Activated CD4-positive, alpha-beta T cell treated with anti-CD3 and anti-CD28 coated beads for 24 hours (primary cell): ENCODE data around the gene CLGN.

Experiments used
- DNase-seq, 2 donors: peaks; one replicate each; pipeline ENCODE4 v3.0.0-alpha.2; 2020; ENCODE audit warnings: low read depth in 2 of 2

Gene CLGN

DNA sequence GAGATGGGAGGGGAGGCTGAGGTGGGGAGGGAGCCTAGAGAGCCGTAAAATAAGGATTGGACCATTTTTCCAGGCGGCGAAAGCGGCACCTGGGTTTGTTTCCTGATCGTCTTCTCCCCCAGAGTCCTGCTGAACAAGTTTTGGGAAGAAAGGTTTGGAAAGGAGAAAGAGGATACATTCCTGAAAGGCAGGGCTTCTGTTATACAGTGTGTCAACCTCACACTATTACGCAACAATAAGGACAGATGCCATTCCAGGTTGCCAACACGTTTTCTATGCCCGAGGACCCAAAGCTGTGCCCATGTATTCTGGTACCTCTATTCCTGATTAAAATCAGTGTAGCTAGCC lies 53.3 kb downstream of the CLGN start:
- DNase-seq, result no peak

DNA sequence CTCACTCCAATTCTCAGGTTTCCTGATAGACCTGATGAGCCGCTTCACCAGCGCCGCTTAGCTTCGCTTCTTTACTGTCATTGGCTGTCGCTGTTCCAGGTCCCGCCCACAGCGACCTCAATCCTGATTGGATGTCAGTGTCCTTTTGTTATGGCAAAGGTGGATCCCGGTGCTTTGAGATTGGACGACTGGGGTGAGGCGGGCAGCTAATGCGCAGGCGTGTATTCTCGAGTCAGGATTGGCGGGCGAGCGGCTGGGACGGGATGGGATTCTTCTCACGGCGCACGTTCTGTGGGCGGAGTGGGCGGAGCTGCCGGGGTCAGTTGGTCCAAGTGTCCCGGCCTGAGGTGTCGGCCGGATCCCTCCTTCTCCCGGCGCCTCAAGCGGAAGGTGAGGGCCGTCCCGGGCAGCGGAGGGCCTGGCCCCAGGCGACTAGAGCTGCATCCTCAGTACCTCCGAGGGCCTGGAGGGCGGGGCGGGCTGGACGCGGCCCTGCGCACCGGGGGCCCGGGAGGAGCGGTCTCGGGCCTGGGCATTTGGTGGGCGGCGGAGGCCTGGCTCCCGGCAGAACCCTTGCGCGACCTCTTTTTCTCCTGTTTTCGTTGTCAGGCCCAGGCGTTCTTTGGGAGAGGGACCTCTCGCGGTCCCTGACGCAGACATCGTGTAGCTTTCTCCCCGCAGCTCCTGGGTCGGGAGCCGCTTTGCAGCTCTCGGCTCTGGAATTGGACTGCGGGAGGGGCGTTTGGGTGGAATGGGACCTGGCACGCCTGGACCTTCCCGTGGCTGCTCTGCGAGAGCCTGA lies 53.9 kb downstream of the CLGN start, which contains the start of gene SCOC:
Gene SCOC (plus strand): TSS at position 319 of the 802 bp plus-strand sequence. CDS start 5,525 bp downstream, outside the sequence.
- DNase-seq, result peak; percentile 92 to 95

DNA sequence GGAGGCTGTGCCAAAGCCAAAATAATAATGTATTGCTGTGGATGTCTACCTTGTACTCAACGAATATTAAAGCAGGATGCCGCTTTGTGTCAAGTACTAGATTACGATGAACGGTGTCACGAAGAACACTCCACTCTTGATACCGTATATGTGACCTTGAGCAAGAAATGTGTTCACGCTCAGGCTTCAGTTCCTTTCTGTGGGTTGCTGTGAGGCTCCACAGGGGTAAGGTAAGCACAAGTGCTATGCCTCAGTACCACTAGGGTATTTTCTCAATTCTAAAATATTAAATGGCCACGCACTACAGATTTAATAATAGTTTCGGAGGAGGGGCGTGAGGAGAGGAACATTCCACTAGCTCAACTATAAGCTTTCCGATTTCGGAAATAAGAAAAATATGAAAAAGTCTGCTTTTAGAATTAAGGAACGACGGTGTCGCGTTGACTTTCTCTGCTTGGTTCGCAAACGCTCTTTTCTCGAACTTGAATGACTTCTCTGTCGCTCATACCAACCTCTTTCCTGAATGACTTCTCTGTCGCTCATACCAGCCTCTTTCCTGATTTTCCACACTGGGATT lies 54.6 kb downstream of the CLGN start:
- DNase-seq, result peak; percentile 5

DNA sequence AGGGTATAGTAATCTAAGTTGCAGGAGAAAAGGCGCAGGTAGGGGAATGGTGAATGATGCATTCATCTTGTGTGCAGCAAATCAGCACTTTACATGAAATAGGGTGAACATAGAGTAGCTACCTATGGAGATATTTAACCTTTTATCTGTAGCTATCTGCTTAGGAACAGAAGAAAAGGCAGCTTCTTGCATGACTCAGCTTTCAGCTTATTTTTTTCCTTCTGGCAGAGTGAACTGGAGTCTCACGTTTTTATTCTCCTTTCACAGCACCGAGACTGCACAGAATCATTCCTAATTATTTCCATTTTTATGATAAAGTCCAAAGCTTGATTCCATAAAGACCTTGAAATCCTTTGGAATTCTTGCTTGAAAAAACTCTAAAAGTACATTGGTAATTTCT lies 58.8 kb downstream of the CLGN start:
- no peak for DNase-seq

DNA sequence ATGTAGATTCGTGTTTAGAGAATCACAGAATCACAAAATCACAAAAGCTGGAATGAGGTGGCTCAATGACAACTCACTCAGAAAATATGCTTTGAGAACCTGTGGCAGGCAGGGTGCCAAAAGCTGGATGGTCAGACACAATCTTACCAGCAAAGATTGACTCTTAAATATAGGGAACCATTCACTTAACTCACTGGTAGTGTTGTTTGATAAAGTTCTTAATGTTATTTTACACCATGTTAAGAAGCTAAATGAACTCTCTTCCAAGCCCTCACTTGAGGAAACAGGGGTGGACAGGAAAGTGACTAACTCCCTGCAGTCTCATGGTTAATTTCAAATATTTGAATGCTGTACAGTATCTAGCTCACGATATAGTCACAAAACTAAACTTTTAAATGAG lies 59.7 kb downstream of the CLGN start:
- no peak for DNase-seq

DNA sequence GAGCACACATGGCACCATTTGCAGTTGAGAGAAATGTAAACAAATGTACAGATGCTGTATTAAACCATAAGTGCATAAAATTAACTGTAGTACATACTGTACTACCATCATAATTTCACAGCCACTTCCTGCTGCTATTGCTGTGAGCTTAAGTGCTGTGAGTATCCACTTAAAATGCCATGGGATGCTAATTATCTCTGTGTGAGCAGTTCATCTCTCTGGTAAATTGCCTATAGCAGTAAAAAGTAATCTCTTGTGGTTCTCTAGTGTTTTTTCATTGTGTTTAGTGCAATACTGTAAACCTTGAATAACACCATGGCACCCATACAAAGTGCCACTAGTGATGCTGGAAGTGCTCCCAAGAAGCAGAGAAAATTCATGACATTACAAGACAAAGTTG lies 63.9 kb downstream of the CLGN start:
- no peak for DNase-seq

DNA sequence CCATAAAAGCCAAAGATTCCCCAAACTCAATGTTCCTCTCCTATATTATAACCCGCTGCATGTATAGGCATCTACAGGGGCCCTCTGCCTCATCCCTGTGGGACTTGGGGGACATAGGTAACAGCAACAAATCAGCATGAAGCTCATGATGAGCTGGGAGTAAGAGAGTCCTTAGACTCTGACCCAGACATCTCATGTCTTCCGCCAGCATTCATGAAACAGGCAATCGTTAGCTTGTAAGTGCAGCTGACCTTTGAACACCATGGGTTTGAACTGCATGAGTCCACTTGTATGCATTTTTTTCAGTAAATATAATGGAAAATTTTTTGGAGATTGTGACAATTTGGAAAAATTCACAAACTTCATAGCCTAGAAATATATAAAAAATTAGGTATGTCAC lies 64.4 kb downstream of the CLGN start:
- DNase-seq, result no peak

DNA sequence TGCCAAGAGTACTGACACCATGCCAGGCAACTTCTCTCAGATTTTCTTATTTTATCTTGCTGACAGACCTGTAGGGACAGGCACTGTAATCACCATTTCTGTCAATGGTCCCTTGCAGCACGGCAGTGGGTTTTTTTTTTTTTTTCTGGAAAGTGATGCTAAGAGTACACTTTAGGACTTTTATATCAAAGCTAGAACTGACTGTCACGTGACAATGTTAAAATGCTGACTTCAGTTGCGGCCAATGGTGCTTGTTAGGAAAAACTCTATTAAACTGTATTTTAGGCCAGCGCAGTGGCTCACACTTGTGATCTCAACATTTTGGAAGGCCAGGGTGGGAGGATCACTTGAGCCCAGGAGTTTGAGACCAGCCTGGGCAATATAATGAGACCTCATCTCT lies 66.3 kb downstream of the CLGN start:
- no peak for DNase-seq

DNA sequence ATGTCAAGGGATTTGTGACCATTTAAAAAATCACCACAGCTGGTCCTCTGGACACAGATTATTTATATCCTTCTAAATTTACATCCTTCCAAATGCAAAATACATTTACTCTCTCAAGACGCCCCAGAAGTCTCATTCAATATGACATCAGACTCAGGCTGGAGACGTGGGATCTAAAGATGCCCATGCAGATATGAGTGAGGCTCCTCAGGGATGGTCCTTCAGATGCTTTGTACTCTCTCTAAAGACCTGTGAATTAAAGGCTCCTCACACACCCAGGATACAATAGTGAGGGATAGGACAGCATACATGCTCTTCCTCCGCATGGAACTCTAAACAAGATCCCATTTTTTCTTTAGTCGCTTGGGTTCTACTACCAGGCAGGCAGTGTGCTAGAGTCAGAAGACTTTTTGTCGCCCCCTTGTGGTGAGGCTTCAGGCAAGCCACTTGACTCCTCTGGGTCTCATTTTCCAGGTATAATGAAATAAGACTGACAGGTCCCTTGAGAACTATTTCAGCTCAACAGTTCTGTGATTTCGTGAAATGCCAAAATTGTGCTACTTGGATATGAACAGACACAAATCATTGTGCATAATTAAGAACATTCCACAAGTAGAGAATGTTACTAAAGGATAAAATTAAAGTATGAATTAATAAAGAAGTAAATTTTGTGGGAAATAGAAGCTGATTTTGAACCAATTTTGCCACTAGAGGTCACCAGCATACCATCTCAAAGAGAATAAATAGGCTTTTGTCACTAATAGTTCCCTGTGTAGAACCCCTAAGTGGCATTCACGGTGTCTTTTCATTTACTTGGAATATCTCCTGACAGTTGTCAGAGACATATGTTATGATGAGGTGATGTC lies 67.7 kb downstream of the CLGN start:
- peak; percentile 61 to 82 for DNase-seq

DNA sequence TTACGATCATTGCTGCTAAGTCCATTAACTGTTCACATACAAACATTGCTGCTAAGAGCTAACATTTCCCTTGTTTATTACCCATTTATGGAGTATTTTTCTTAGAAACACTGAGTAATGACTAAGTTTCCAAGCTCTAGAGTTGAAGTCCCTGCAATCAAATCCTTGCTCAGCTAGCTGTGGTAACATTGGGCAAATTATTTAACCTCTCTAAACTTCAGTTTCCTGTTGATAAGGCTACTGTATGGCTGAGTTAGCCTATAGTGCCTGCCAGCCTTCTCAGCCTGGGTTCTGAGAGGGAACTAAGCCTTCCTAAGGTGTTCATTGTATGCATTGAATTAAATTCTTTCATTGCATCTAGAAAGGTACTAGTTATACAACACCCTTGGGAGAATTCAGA lies 69.2 kb downstream of the CLGN start:
- no peak for DNase-seq

DNA sequence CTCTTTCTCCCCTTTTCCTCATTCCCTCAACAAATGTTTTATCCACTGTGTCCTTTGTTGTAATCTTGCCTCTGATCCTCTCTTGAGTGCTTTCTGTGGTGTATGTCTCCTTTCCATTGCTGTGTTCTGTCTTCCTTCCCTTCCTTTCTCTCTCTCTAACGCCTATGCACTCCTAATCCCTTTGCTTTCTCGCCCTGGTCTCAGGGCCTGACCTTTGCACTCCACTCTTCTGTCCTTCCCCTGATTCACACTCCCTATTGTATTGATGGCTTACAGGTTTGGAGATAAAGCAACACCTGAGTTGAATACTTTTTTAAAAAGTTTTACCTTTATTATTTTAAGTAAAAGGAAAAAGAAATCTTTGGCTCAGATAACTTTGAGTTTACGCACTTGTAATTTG lies 69.6 kb downstream of the CLGN start:
- DNase-seq, result no peak

DNA sequence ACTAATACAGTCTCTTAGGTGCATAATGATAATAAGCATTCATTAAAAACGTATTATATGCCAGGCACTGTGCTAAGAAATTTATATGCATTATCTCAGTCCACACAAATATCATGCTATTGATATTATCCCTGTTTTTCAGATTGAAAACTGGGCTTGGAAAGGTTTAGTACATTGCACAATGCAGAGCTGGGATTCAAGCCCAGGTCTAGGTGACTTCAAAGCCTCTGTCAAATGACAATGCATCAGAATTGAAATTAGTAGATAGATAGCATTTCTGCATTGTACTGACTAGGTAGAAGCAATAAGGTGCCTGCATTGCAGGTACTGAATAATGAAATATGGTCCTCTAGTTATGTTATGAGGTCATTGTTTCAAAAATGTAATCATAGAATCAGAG lies 72.2 kb downstream of the CLGN start:
- no peak for DNase-seq

DNA sequence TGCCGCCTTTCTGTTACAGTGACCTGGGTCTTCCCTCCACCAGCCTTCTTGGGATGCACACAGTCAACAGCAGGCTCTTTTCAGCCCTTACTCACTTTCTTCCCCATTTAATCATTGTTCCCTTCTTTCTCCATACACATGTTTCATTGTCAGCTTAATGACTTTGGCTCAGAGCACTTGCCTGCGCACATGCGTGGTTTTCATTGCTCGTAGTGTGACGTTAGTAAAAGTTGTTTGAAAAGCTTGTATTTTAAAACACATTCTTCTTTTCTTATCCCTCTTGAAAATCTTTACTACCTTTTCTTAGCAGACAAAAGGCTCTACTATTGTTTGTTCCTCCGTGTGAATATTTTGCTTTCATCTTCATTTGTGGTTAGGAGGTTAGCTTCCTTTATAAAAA lies 73.7 kb downstream of the CLGN start:
- DNase-seq, result no peak

DNA sequence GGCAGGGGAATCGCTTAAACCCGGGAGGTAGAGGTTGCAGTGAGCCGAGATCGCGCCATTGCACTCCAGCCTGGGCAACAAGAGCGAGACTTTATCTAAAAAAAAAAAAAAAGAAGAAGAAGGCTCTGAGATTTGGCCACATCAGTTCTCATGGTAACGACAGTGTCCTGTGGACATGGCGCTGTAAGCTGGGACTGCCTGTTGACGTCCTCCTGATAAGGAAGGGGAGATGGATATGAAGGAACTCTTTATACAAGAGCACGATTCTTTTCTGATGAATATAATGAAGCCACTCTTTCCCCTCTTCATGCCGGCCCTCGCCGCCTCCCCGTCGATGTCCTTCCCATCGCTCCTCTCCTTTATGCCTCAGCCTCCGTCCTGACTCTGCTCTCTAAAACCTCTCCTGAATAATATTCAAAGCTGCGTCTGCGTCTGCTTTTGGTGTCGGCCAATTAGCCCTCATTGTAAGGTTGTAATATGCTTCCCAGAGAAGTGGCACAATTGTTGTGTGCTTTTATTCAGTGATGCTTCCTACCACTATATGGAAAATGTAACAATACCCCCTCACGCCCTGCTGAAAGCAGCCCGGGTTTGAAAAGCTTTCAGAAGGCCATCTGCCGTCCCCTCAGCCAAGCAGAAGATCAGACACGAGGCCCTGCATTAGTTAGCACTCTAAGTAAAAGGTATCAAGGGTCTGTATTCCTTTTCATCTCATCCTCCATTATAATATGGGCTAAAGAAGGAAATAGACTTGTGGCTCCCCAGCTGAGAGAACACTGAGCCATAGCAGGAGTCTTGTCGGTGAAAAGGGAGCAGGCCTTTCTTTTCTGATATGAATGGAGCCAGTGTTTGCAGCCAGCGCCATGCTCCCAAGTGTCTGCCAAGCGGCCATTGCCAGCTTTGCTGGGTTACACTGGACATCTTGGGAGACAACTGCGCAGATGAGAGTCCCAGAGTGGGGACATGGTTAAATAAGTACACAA lies 76.1 kb downstream of the CLGN start:
- no peak for DNase-seq

DNA sequence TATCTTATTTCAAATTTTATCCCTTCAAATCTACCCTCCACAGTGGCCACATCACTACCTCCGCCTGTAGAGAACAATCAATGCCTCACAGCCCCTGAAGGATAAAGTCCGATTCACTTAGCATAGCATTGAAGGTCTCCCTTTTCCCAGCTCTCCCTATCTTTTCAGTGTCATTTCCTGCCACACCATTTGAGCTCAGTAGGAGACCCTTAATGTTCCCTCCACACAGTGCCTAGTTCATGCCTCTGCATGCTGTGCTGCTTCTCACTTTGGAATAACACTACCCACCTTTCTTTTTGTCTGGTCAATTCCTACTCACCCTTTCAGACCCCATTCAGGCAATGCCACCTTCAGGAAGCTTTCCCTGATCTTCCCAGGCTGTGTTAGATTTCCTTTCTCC lies 77.6 kb downstream of the CLGN start:
- DNase-seq, result no peak

DNA sequence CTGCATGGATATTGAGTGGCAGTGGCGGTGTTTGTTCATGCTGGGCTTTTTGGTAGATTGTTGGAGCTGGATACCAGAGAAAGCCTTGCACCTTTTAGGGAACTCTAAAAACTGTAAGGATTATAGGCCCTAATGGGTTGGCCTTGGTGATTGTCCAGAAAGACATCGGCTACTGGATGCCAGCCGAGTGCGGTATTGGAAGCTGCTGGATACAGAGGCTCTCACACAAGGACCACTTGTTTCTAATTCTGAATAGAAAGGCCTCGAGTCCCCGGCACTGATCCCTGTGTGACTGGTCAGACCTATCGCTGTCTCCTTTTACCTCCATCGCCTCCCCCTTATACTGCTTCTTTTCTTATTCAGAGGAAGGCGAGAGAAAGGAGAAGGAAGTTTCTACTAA lies 81.3 kb downstream of the CLGN start:
- no peak for DNase-seq

DNA sequence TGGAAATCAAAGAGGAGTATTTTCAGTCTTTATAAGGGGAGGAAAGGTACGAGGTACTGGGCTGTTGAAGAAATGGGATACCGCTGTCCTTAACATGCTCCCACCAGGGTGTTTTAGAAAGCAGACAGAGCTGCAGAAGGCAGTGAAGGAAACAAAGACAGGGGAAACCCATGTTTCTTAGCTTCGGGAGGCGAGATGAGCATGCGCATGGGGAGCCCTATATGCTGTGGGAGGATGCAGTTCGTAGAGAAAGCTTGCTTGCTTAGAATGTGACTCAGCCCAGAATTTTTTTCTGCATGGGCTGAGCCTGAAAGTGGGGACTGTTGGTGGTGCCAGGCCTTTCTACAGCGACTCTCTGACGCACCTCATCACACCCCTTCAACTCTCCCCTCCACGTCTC lies 82.8 kb downstream of the CLGN start:
- DNase-seq, result no peak

DNA sequence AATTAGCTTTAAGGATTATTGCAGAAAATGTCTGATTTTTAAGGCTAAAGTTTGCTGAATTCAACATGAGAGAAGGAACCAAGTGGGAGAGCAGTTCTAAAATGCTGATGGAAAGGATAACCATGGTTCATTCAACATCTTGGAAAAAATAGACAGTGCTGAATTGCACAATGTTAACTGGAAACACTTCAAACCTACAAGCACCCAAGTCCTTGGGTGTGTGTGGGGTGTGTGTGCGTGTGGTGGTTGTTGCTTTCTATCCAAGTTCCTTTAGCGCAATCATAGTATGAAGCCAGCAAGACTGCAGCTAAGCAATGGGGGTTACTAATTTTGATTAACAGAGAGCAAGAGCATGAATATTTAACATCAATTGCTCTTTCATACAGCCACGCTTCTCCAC lies 83.3 kb downstream of the CLGN start:
- no peak for DNase-seq

DNA sequence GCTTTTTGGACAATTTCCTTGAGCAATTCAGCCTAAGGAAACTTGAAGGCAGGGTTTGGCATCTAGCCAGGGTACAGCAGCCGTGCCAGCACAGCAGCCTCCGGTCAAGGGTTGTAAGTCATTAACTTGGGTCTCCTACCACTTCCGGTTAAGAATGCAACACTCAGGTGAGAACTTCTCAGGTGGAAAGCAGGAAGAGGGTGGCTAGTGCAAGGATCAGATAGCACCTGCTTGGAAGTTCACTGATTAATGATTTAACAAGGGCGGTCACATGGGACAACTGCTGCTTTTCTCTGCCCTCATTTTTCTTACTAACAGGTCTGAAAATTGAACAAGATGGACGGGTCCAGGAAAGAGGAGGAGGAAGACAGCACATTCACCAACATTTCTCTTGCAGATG lies 84.1 kb downstream of the CLGN start:
- no peak for DNase-seq

DNA sequence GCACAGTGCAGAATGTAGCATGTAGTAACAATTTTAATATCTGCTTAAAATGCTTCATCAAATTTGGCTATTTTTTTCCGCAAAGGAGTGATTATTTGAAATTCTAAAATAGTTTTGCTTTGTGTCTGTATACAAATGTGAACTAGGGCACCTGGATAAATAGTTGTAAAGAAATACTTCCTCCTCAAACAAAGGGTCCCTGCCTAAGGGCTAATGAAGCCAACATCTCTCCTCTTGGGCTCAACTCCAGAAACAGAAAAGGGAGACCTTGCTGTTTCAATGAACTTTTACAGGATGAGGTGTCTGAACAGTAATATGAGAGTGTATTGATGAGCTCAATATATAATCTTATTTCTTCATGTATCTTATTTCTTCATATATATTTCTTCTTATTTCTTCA lies 84.8 kb downstream of the CLGN start:
- no peak for DNase-seq
